RWPE2 (cell line): ENCODE measurements around the gene VPS16.

ENCODE experiments used
- ATAC-seq: fragments of 200-7000 bp; cut with Tn5 transposase; 3 replicates; pipeline ENCODE4 v1.9.1; 2021; ENCODE audit warnings: low read depth
- DNase-seq: peaks from one replicate; pipeline ENCODE4 v3.0.0-alpha.2; 2020; ENCODE audit warnings: low spot score
- H3K27ac ChIP-seq: fragments of 450-650 bp; 2 replicates; pipeline ENCODE4 v1.5.1; 2017; ENCODE audit warnings: mild to moderate bottlenecking; ENCODE audit not compliant: poor library complexity, severe bottlenecking
- H3K27me3 ChIP-seq: fragments of 250-450 bp; sonication (Bioruptor Pico); 2 replicates; pipeline ENCODE4 v1.5.1; 2021; ENCODE audit warnings: mild to moderate bottlenecking, moderate library complexity; ENCODE audit not compliant: insufficient read depth, poor library complexity, severe bottlenecking
- H3K36me3 ChIP-seq: fragments of 250-450 bp; sonication (Bioruptor Pico); 2 replicates; pipeline ENCODE4 v1.5.1; 2020; ENCODE audit warnings: low read depth, mild to moderate bottlenecking, moderate library complexity
- H3K4me1 ChIP-seq: fragments of 250-450 bp; sonication (Bioruptor Pico); 2 replicates; pipeline ENCODE4 v1.5.1; 2021; ENCODE audit warnings: mild to moderate bottlenecking, moderate library complexity; ENCODE audit not compliant: insufficient read depth, poor library complexity, severe bottlenecking
- H3K4me3 ChIP-seq: fragments of 250-450 bp; sonication (Bioruptor Pico); 2 replicates; pipeline ENCODE4 v1.5.1; 2021; ENCODE audit warnings: mild to moderate bottlenecking, moderate library complexity; ENCODE audit not compliant: severe bottlenecking
- H3K9me3 ChIP-seq: fragments of 250-450 bp; sonication (Bioruptor Pico); 2 replicates; pipeline ENCODE4 v1.5.1; 2021; ENCODE audit warnings: mild to moderate bottlenecking, moderate library complexity; ENCODE audit not compliant: severe bottlenecking
- CTCF ChIP-seq: fragments of 450-650 bp; IDR thresholded peaks from one replicate; pipeline ENCODE4 v1.5.1; 2017; ENCODE audit warnings: mild to moderate bottlenecking, moderate library complexity; ENCODE audit not compliant: poor library complexity, severe bottlenecking

The VPS16 gene

GRCh38 chr20:2871661-2872458 lies 31.3 kb downstream of the VPS16 start:
- H3K27ac ChIP-seq = no peak overlapping the region
- H3K9me3 ChIP-seq = no peaks in the 10 kb centered on the region
- H3K4me1 ChIP-seq = peaks cover 7% of the 10 kb centered on the region
- ATAC-seq (no peak; the same call in 2 of the 3 replicates), DNase-seq (peak; percentile 67)
- no peak for TF ChIP-seq CTCF
- H3K27me3 ChIP-seq = no peaks in the 10 kb centered on the region
- peak overlapping the region; percentile 74 for H3K4me3 ChIP-seq
- H3K36me3 ChIP-seq = no peaks in the 10 kb centered on the region

- no peak overlapping the region for H3K27ac ChIP-seq
- H3K4me3 ChIP-seq = peak overlapping the region; percentile 74
- DNase-seq = peak; percentile 69
- H3K4me1 ChIP-seq = peaks cover 7% of the 10 kb centered on the region
- no peaks in the 10 kb centered on the region; the same call in 1 of the 2 replicates for H3K36me3 ChIP-seq
- peak; percentile 61 for TF ChIP-seq CTCF
- peak; percentile 40 for ATAC-seq
- no peaks in the 10 kb centered on the region for H3K9me3 ChIP-seq
- H3K27me3 ChIP-seq = no peaks in the 10 kb centered on the region
These were observed 32.0 kb downstream of the VPS16 start for GRCh38 chr20:2872459-2873009.

- Histone ChIP-seq H3K27ac (peak within 1 kb of the TSS; percentile 18), H3K4me1 (peaks cover 7% of the 10 kb centered on the region), H3K36me3 (no peaks in the 10 kb centered on the region; the same call in 1 of the 2 replicates), H3K4me3 (peak within 1 kb of the TSS; percentile 74), H3K27me3 (no peaks in the 10 kb centered on the region), H3K9me3 (no peaks in the 10 kb centered on the region)
- peak; percentile 92 for DNase-seq
- TF ChIP-seq CTCF = peak; percentile 46
- ATAC-seq = peak; percentile 92
These were observed 32.6 kb downstream of the VPS16 start, which contains the start of gene PTPRA for GRCh38 chr20:2873010-2873746. PTPRA (plus strand) TSS chr20:2873481; CDS start chr20:2964278, 90,797 bp downstream.

- Histone ChIP-seq H3K27me3 (no peaks in the 10 kb centered on the region), H3K9me3 (no peaks in the 10 kb centered on the region), H3K36me3 (no peaks in the 10 kb centered on the region; the same call in 1 of the 2 replicates), H3K4me3 (peak overlapping the region; percentile 74), H3K4me1 (peaks cover 7% of the 10 kb centered on the region), H3K27ac (peak overlapping the region; percentile 18)
- no peak for TF ChIP-seq CTCF
- ATAC-seq (no peak), DNase-seq (no peak)
These were observed 33.1 kb downstream of the VPS16 start for GRCh38 chr20:2873747-2874041.
